Fibroblast of the aortic adventitia (primary cell): ENCODE data around the gene PAPPA. TPM values are rescaled to one million over a fixed set of nuclear protein-coding genes. Genes with fewer than 3 reads are reported as not detected.
A peak's percentile ranks its signal among the peaks of the same experiment; 100 is the strongest.

Experiments used
- DNase-seq: peaks from one replicate; pipeline ENCODE4 v3.0.0-alpha.2; 2010; ENCODE audit warnings: low read depth
- H3K4me3 ChIP-seq: 2 replicates; pipeline ENCODE4 v1.5.1; 2011; ENCODE audit warnings: low read depth, mild to moderate bottlenecking, control low read depth, low read length, moderate library complexity
- CTCF ChIP-seq: IDR thresholded peaks from 2 replicates; pipeline ENCODE4 v1.5.1; 2011; ENCODE audit warnings: mild to moderate bottlenecking, low read length, control low read depth, inconsistent platforms; ENCODE audit not compliant: insufficient read depth
- total RNA-seq: library from RNA; depleted of rRNA; stranded (reverse); fragments of >200 nt; gene quantifications from 2 replicates; pipeline ENCODE4 v1.2.3, GENCODE V29; 2012; ENCODE audit warnings: low replicate concordance

The PAPPA gene
- total RNA-seq, 1 donor: 80.5 TPM

- no peak overlapping the region for H3K4me3 ChIP-seq
- DNase-seq: no peak
- TF ChIP-seq CTCF: peak; percentile 50
Observed at GRCh38 chr9:116163293-116164055, 9.9 kb downstream of the PAPPA start.

GRCh38 chr9:116165912-116166311, 12.3 kb downstream of the PAPPA start:
- no peak for TF ChIP-seq CTCF
- DNase-seq: peak; percentile 74
- H3K4me3 ChIP-seq: no peak overlapping the region

- no peak overlapping the region for H3K4me3 ChIP-seq
- no peak for DNase-seq
- peak; percentile 26 for TF ChIP-seq CTCF
Observed at GRCh38 chr9:116166713-116167112, 13.1 kb downstream of the PAPPA start.

GRCh38 chr9:116168231-116168630, 14.6 kb downstream of the PAPPA start:
- DNase-seq: no peak
- no peak overlapping the region for H3K4me3 ChIP-seq
- no peak for TF ChIP-seq CTCF

- no peak for DNase-seq
- H3K4me3 ChIP-seq: no peak overlapping the region
- TF ChIP-seq CTCF: no peak
Observed at GRCh38 chr9:116172216-116172615, 18.6 kb downstream of the PAPPA start.

- H3K4me3 ChIP-seq: no peak overlapping the region
- DNase-seq: peak; percentile 56
- TF ChIP-seq CTCF: no peak
Observed at GRCh38 chr9:116174347-116174746, 20.8 kb downstream of the PAPPA start.

GRCh38 chr9:116175614-116176013, 22.0 kb downstream of the PAPPA start:
- DNase-seq: no peak
- TF ChIP-seq CTCF: no peak
- no peak overlapping the region for H3K4me3 ChIP-seq
